GM18517 (cell line): ENCODE results near the gene METTL6.
"Not testable (repeated sequence)": the region's sequence is repeated elsewhere in the genome, so short reads cannot be mapped to it uniquely, and the experiment has no call there.

Experiments
- ATAC-seq: cut with Tn5 transposase; IDR thresholded peaks from one replicate; pipeline ENCODE4 v1.9.1; 2021; ENCODE audit warnings: mild to moderate bottlenecking, moderate library complexity; ENCODE audit not compliant: unreplicated experiment

Gene METTL6

GRCh38 chr3:15427182-15427880, at the start of gene METTL6, which contains the start of gene EAF1:
METTL6 (minus strand) TSS chr3:15427544; CDS start chr3:15426511, 1,033 bp downstream.
EAF1 (plus strand) TSS chr3:15427598; CDS start chr3:15427780, 182 bp downstream.
- ATAC-seq = peak; percentile 84

- no peak for ATAC-seq
Measured at GRCh38 chr3:15476378-15476777, 49.0 kb upstream of the METTL6 start.

GRCh38 chr3:15475161-15475560, 47.8 kb upstream of the METTL6 start:
- ATAC-seq = no peak

GRCh38 chr3:15471861-15472260, 44.5 kb upstream of the METTL6 start:
- no peak for ATAC-seq

GRCh38 chr3:15470849-15471248, 43.5 kb upstream of the METTL6 start:
- no peak for ATAC-seq

- no peak for ATAC-seq
Measured at GRCh38 chr3:15470261-15470660, 42.9 kb upstream of the METTL6 start.

GRCh38 chr3:15467227-15468181, 40.2 kb upstream of the METTL6 start:
- ATAC-seq = no peak

GRCh38 chr3:15465876-15466585, 38.7 kb upstream of the METTL6 start:
- ATAC-seq = no peak

- ATAC-seq = no peak
Measured at GRCh38 chr3:15462451-15462850, 35.1 kb upstream of the METTL6 start.

- ATAC-seq = no peak
Measured at GRCh38 chr3:15460891-15461531, 33.7 kb upstream of the METTL6 start.

- ATAC-seq = no peak
Measured at GRCh38 chr3:15458212-15458780, 31.0 kb upstream of the METTL6 start.

- not testable (repeated sequence) for ATAC-seq
Measured at GRCh38 chr3:15456915-15457314, 29.6 kb upstream of the METTL6 start.

GRCh38 chr3:15456321-15456720, 29.0 kb upstream of the METTL6 start:
- ATAC-seq = no peak

GRCh38 chr3:15455756-15456155, 28.4 kb upstream of the METTL6 start:
- ATAC-seq = no peak

- ATAC-seq = no peak
Measured at GRCh38 chr3:15454965-15455364, 27.6 kb upstream of the METTL6 start.

GRCh38 chr3:15453991-15454625, 26.8 kb upstream of the METTL6 start:
- no peak for ATAC-seq

- ATAC-seq = no peak
Measured at GRCh38 chr3:15453501-15453900, 26.2 kb upstream of the METTL6 start.

- no peak for ATAC-seq
Measured at GRCh38 chr3:15452961-15453360, 25.6 kb upstream of the METTL6 start.

GRCh38 chr3:15452156-15452555, 24.8 kb upstream of the METTL6 start:
- ATAC-seq = no peak
